SK-N-SH (cell line): Measurements from ENCODE around the gene IFT27. TPM values are rescaled to one million over a fixed set of nuclear protein-coding genes. Genes with fewer than 3 reads are reported as not detected.

ENCODE experiments used
- CTCF ChIA-PET: fragments of 300-600, 350-600 bp; formaldehyde crosslinking; extraction: SDS; loops from one replicate; lab custom pipeline; 2021; lab: Yijun Ruan, JAX
- POLR2A ChIA-PET: fragments of 350-600 bp; sonication (Branson Sonifier 250); formaldehyde crosslinking; extraction: SDS; loops from one replicate; lab custom pipeline; 2020; ENCODE audit warnings: antibody characterized with exemption, inconsistent platforms; lab: Yijun Ruan, JAX
- DNase-seq: peaks from one replicate; pipeline ENCODE4 v3.0.0; 2012
- H2AFZ ChIP-seq: fragments of 200-600 bp; sonication (generic); 2 replicates; pipeline ENCODE4 v1.8.1; 2016; ENCODE audit warnings: antibody characterized with exemption, mild to moderate bottlenecking, low read depth
- H3F3A ChIP-seq: fragments of 200-600 bp; sonication (generic); replicated peaks from 2 replicates; pipeline ENCODE3; 2016; ENCODE audit warnings: antibody characterized with exemption, mild to moderate bottlenecking; ENCODE audit not compliant: insufficient read depth
- H3K27ac ChIP-seq, 2 experiments: fragments of 200-500 bp in 1 of 2; fragments of 200-600 bp in 1 of 2; sonication (Bioruptor generic) in 1 of 2; sonication (generic), shearing (Covaris generic) in 1 of 2; 2 replicates each; pipeline versions ENCODE4 v1.5.1 to v1.6.1; 2014 to 2016; ENCODE audit warnings: low read depth in 2 of 2, inconsistent platforms in 1 of 2, low read length in 1 of 2, mild to moderate bottlenecking in 1 of 2, mixed read lengths in 1 of 2
- H3K27me3 ChIP-seq: fragments of 200-600 bp; sonication (generic), shearing (Covaris generic); 2 replicates; pipeline ENCODE4 v1.6.1; 2016; ENCODE audit warnings: mixed run types; ENCODE audit not compliant: insufficient read depth
- H3K36me3 ChIP-seq, 2 experiments: fragments of 200-500 bp in 1 of 2; fragments of 200-600 bp in 1 of 2; sonication (Bioruptor generic) in 1 of 2; sonication (generic) in 1 of 2; replicated peaks in 1 of 2; 2 replicates each; pipeline versions ENCODE3 to v1.5.1; 2014 to 2016; ENCODE audit warnings: low read length in 1 of 2, mild to moderate bottlenecking in 1 of 2; ENCODE audit not compliant: insufficient read depth in 2 of 2, control insufficient read depth in 1 of 2
- H3K4me1 ChIP-seq, 2 experiments: fragments of 200-500 bp in 1 of 2; fragments of 200-600 bp in 1 of 2; sonication (Bioruptor generic) in 1 of 2; sonication (generic), shearing (Covaris generic) in 1 of 2; 2 replicates each; pipeline versions ENCODE4 v1.5.1 to v1.6.1; 2014 to 2016; ENCODE audit warnings: low read depth in 1 of 2, low read length in 1 of 2, mixed run types in 1 of 2; ENCODE audit not compliant: insufficient read depth in 2 of 2, control insufficient read depth in 1 of 2
- H3K4me2 ChIP-seq: fragments of 200-600 bp; sonication (generic), shearing (Covaris generic); 2 replicates; pipeline ENCODE4 v1.6.1; 2017; ENCODE audit warnings: mixed run types
- H3K4me3 ChIP-seq, 2 experiments: fragments of 200-500 bp in 1 of 2; fragments of 200-600 bp in 1 of 2; sonication (Bioruptor generic) in 1 of 2; sonication (generic), shearing (Covaris generic) in 1 of 2; 2 replicates each; pipeline versions ENCODE4 v1.5.1 to v1.8.1; 2014 to 2016; ENCODE audit warnings: low read depth in 2 of 2, inconsistent platforms in 1 of 2, low read length in 1 of 2, mild to moderate bottlenecking in 1 of 2, mixed read lengths in 1 of 2, moderate library complexity in 1 of 2
- H3K79me2 ChIP-seq: fragments of 200-600 bp; sonication (generic); 2 replicates; pipeline ENCODE4 v1.8.1; 2017; ENCODE audit warnings: mild to moderate bottlenecking; ENCODE audit not compliant: insufficient read depth
- H3K9ac ChIP-seq: fragments of 200-600 bp; sonication (generic); 2 replicates; pipeline ENCODE4 v1.6.1; 2017; ENCODE audit warnings: mixed run types
- H3K9me2 ChIP-seq: fragments of 200-600 bp; sonication (generic); 2 replicates; pipeline ENCODE4 v1.6.1; 2017; ENCODE audit warnings: mixed run types
- H3K9me3 ChIP-seq: fragments of 200-600 bp; sonication (generic); 2 replicates; pipeline ENCODE4 v1.6.1; 2017; ENCODE audit warnings: mixed run types, mild to moderate bottlenecking, moderate library complexity
- H4K20me1 ChIP-seq: fragments of 200-600 bp; sonication (generic); 2 replicates; pipeline ENCODE4 v1.6.1; 2017; ENCODE audit warnings: mild to moderate bottlenecking, mixed run types; ENCODE audit not compliant: insufficient read depth
- CHD2 ChIP-seq: fragments of 150-350 bp; IDR thresholded peaks from 2 replicates; pipeline ENCODE4 v1.6.1; 2018; ENCODE audit warnings: low read length; ENCODE audit not compliant: partially characterized antibody
- CTCF ChIP-seq: fragments of 200-600 bp; sonication (generic); IDR thresholded peaks from 2 replicates; pipeline ENCODE4 v1.6.1; 2017; ENCODE audit warnings: antibody characterized with exemption, mild to moderate bottlenecking, moderate library complexity
- ELF1 ChIP-seq: IDR thresholded peaks from 2 replicates; pipeline ENCODE4 v1.4.0; 2012
- EP300 ChIP-seq, 2 experiments: IDR thresholded peaks; 2 replicates each; pipeline versions ENCODE4 v1.4.0 to v1.6.1; 2012; ENCODE audit warnings: borderline replicate concordance in 1 of 2, low read depth in 1 of 2, low read length in 1 of 2
- EZH2phosphoT487 ChIP-seq: fragments of 200-600 bp; sonication (generic); IDR thresholded peaks from 2 replicates; pipeline ENCODE4 v1.6.1; 2017; ENCODE audit warnings: low read depth, mixed run types, mild to moderate bottlenecking, antibody characterized with exemption, moderate library complexity, borderline replicate concordance
- FOXJ3 ChIP-seq: sonication (generic); formaldehyde crosslinking; IDR thresholded peaks from 2 replicates; pipeline ENCODE4 v1.5.1; 2020; ENCODE audit warnings: mild to moderate bottlenecking, missing genetic modification reagents
- IRF3 ChIP-seq: fragments of 150-350 bp; IDR thresholded peaks from 2 replicates; pipeline ENCODE4 v1.6.1; 2016; ENCODE audit warnings: mild to moderate bottlenecking, low read depth, low read length
- MAX ChIP-seq: IDR thresholded peaks from 2 replicates; pipeline ENCODE4 v1.4.0; 2012; ENCODE audit warnings: low read depth
- MXI1 ChIP-seq: IDR thresholded peaks from 2 replicates; pipeline ENCODE4 v1.6.1; 2012; ENCODE audit warnings: mild to moderate bottlenecking, low read depth, low read length, improper control_type of control experiment
- PBX3 ChIP-seq: IDR thresholded peaks from 2 replicates; pipeline ENCODE4; 2012
- RAD21 ChIP-seq: IDR thresholded peaks from 2 replicates; pipeline ENCODE4 v1.6.1; 2012; ENCODE audit warnings: mild to moderate bottlenecking, low read length
- REST ChIP-seq: IDR thresholded peaks from 2 replicates; pipeline ENCODE4 v1.6.1; 2012; ENCODE audit warnings: mild to moderate bottlenecking, low read depth, low read length, moderate library complexity
- RFX5 ChIP-seq: IDR thresholded peaks from 2 replicates; pipeline ENCODE4 v1.6.1; 2012; ENCODE audit warnings: mild to moderate bottlenecking, improper control_type of control experiment, low read length
- RXRA ChIP-seq: IDR thresholded peaks from 2 replicates; pipeline ENCODE4 v1.4.0; 2012; ENCODE audit warnings: low read depth, mild to moderate bottlenecking, borderline replicate concordance
- SMC3 ChIP-seq: IDR thresholded peaks from 2 replicates; pipeline ENCODE4 v1.6.1; 2012; ENCODE audit warnings: low read depth, low read length, improper control_type of control experiment
- TAF1 ChIP-seq: IDR thresholded peaks from 2 replicates; pipeline ENCODE4 v1.6.1; 2012; ENCODE audit warnings: low read depth, mild to moderate bottlenecking, low read length, moderate library complexity, borderline replicate concordance
- TCF12 ChIP-seq: IDR thresholded peaks from 2 replicates; pipeline ENCODE4 v1.4.0; 2012
- USF1 ChIP-seq: IDR thresholded peaks from 2 replicates; pipeline ENCODE4 v1.4.0; 2012; ENCODE audit warnings: low read depth, borderline replicate concordance
- USF2 ChIP-seq: fragments of 150-350 bp; IDR thresholded peaks from 2 replicates; pipeline ENCODE4 v1.6.1; 2017; ENCODE audit warnings: antibody characterized with exemption, low read length, low read depth, borderline replicate concordance
- WGBS: methylation state at CpG from one replicate; pipeline ENCODE4 v1.1.6; 2017; ENCODE audit warnings: low lambda C conversion rate; 5-methylcytosine and 5-hydroxymethylcytosine counted together
- polyA plus RNA-seq, 3 experiments: library from polyadenylated mRNA; depleted of rRNA; stranded (reverse); fragments of >200 nt; gene quantifications; 2 replicates each; pipeline ENCODE4 v1.2.3, GENCODE V29; 2012

Gene IFT27
- polyA plus RNA-seq, 1 of the 3 experiments (the other 2 are of a cell fraction), result 29.4 TPM

- H3F3A ChIP-seq, result no peaks in the 10 kb centered on the region
- no peak for TF ChIP-seq REST
- TF ChIP-seq MXI1, result no peak
- TF ChIP-seq PBX3, result no peak
- no peak for TF ChIP-seq SMC3
- TF ChIP-seq RAD21, result no peak
- no peak for TF ChIP-seq USF1
- no peak for TF ChIP-seq TAF1
- no peak for TF ChIP-seq EZH2phosphoT487
- TF ChIP-seq FOXJ3 (CRISPR knock-in tag), result no peak
- no peak for TF ChIP-seq IRF3
- TF ChIP-seq CTCF, result no peak
- TF ChIP-seq ELF1, result no peak
- TF ChIP-seq EP300 (IDR thresholded peaks at IDR 0.05; ENCODE audit: borderline replicate concordance in 1 of 2, low read depth in 1 of 2, low read length in 1 of 2), result no peak
- no peak for TF ChIP-seq CHD2
- no peak for TF ChIP-seq RFX5
- no peak for TF ChIP-seq USF2
- TF ChIP-seq TCF12, result no peak
- no peak for TF ChIP-seq RXRA
- no peak for TF ChIP-seq MAX
- TF ChIP-seq, all 33 proteins: peak for 0
- no peak overlapping the region for H2AFZ ChIP-seq
- H3K9me3 ChIP-seq, result no peaks in the 10 kb centered on the region
- DNase-seq, result no peak
- no peaks in the 10 kb centered on the region for H3K9me2 ChIP-seq
- no peaks in the 10 kb centered on the region for H4K20me1 ChIP-seq
- peaks cover 47% of the 10 kb centered on the region for H3K27me3 ChIP-seq
- no peaks in the 10 kb centered on the region for H3K4me1 ChIP-seq
- no peaks in the 10 kb centered on the region for H3K79me2 ChIP-seq
- no peak overlapping the region for H3K9ac ChIP-seq
- H3K4me3 ChIP-seq, result no peak overlapping the region
- no peak overlapping the region for H3K27ac ChIP-seq
- 59% methylated on average over 1 of the region's 1 CpG for WGBS
- ChIA-PET POLR2A (no interaction called here), CTCF (interaction anchor here (1.3 to 4.8 kb wide), 2 partner anchors 9 to 48 kb away, joined by 4 to 32 read pairs; no protein-coding TSS in a partner anchor)
- no peaks in the 10 kb centered on the region for H3K36me3 ChIP-seq
- no peak overlapping the region for H3K4me2 ChIP-seq
Measured at GRCh38 chr22:36808721-36809344, 32.9 kb upstream of the IFT27 start.
